Loucy (cell line): ENCODE measurements around the gene PM20D1.

Experiments
- H2AFZ ChIP-seq: fragments of 200-600 bp; sonication (generic); 2 replicates; pipeline ENCODE4 v1.6.0; 2016; ENCODE audit warnings: antibody characterized with exemption, mild to moderate bottlenecking, low read length, moderate library complexity
- H3F3A ChIP-seq: fragments of 200-600 bp; 2 replicates; pipeline ENCODE4 v1.6.0; 2016; ENCODE audit warnings: antibody characterized with exemption, low read depth, mild to moderate bottlenecking
- H3K27me3 ChIP-seq: fragments of 200-600 bp; sonication (generic); 2 replicates; pipeline ENCODE4 v1.6.1; 2014; ENCODE audit warnings: low read length, mild to moderate bottlenecking; ENCODE audit not compliant: insufficient read depth, poor library complexity, severe bottlenecking
- H3K36me3 ChIP-seq: fragments of 200-600 bp; sonication (generic); 2 replicates; pipeline ENCODE4 v1.6.1; 2016; ENCODE audit warnings: low read length; ENCODE audit not compliant: insufficient read depth
- H3K4me1 ChIP-seq: fragments of 200-600 bp; sonication (generic); 2 replicates; pipeline ENCODE4 v1.5.1; 2014; ENCODE audit warnings: low read length, mild to moderate bottlenecking; ENCODE audit not compliant: insufficient read depth, poor library complexity, severe bottlenecking
- H3K4me2 ChIP-seq: fragments of 200-600 bp; sonication (generic); 2 replicates; pipeline ENCODE4 v1.6.0; 2014; ENCODE audit warnings: antibody characterized with exemption, low read length, low read depth, mild to moderate bottlenecking; ENCODE audit not compliant: poor library complexity, severe bottlenecking
- H3K4me3 ChIP-seq: fragments of 200-600 bp; sonication (generic); 2 replicates; pipeline ENCODE4 v1.5.1; 2014; ENCODE audit warnings: low read length, mild to moderate bottlenecking, mixed read lengths; ENCODE audit not compliant: poor library complexity, severe bottlenecking
- H3K79me2 ChIP-seq: fragments of 200-600 bp; sonication (generic); 2 replicates; pipeline ENCODE4 v1.6.1; 2014; ENCODE audit warnings: low read length; ENCODE audit not compliant: insufficient read depth
- H3K9ac ChIP-seq: fragments of 200-600 bp; sonication (generic); 2 replicates; pipeline ENCODE4 v1.6.0; 2014; ENCODE audit warnings: mild to moderate bottlenecking, low read depth, low read length, moderate library complexity; ENCODE audit not compliant: poor library complexity, severe bottlenecking
- H3K9me2 ChIP-seq: fragments of 200-600 bp; sonication (generic); replicated peaks from 2 replicates; pipeline ENCODE4 v1.6.1; 2016; ENCODE audit warnings: low read depth, low read length, mixed read lengths
- H3K9me3 ChIP-seq: fragments of 200-600 bp; sonication (generic); 2 replicates; pipeline ENCODE4 v1.6.1; 2014; ENCODE audit warnings: mild to moderate bottlenecking, antibody characterized with exemption, low read length, low read depth; ENCODE audit not compliant: insufficient read depth
- H4K20me1 ChIP-seq: fragments of 200-600 bp; sonication (generic); 2 replicates; pipeline ENCODE4 v1.6.0; 2014; ENCODE audit warnings: antibody characterized with exemption, low read length, mild to moderate bottlenecking; ENCODE audit not compliant: insufficient read depth, poor library complexity, severe bottlenecking
- CTCF ChIP-seq: fragments of 200-600 bp; sonication (generic); conservative IDR thresholded peaks from 2 replicates; pipeline ENCODE4 v1.5.1; 2014; ENCODE audit warnings: mild to moderate bottlenecking, antibody characterized with exemption, low read length
- EZH2phosphoT487 ChIP-seq: fragments of 200-600 bp; IDR thresholded peaks from 2 replicates; pipeline ENCODE4 v1.6.1; 2018; ENCODE audit warnings: antibody characterized with exemption, mild to moderate bottlenecking, moderate library complexity, borderline replicate concordance

Gene PM20D1

GRCh38 chr1:205856433-205856832, 6.5 kb upstream of the PM20D1 start:
- no peak overlapping the region for H3K4me2 ChIP-seq
- H3F3A ChIP-seq: no peaks in the 10 kb centered on the region
- H3K9ac ChIP-seq: no peak overlapping the region
- no peaks in the 10 kb centered on the region for H3K36me3 ChIP-seq
- H3K4me3 ChIP-seq: no peak overlapping the region
- peaks cover 10% of the 10 kb centered on the region; the same call in 1 of the 2 replicates for H3K9me3 ChIP-seq
- H4K20me1 ChIP-seq: no peaks in the 10 kb centered on the region
- H2AFZ ChIP-seq: no peak overlapping the region
- H3K27me3 ChIP-seq: no peaks in the 10 kb centered on the region
- H3K79me2 ChIP-seq: no peaks in the 10 kb centered on the region
- TF ChIP-seq CTCF: no peak
- no peak for TF ChIP-seq EZH2phosphoT487
- peaks cover 19% of the 10 kb centered on the region for H3K4me1 ChIP-seq
- H3K9me2 ChIP-seq: no peaks in the 10 kb centered on the region

- H3K9me2 ChIP-seq: no peaks in the 10 kb centered on the region
- no peak overlapping the region for H3K4me3 ChIP-seq
- H3K79me2 ChIP-seq: no peaks in the 10 kb centered on the region
- H3K9ac ChIP-seq: no peak overlapping the region
- peaks cover 10% of the 10 kb centered on the region; the same call in 1 of the 2 replicates for H3K9me3 ChIP-seq
- no peak overlapping the region for H2AFZ ChIP-seq
- no peaks in the 10 kb centered on the region for H3K36me3 ChIP-seq
- no peaks in the 10 kb centered on the region for H3F3A ChIP-seq
- H4K20me1 ChIP-seq: no peaks in the 10 kb centered on the region
- H3K4me1 ChIP-seq: peaks cover 3% of the 10 kb centered on the region
- no peak for TF ChIP-seq EZH2phosphoT487
- no peak overlapping the region for H3K4me2 ChIP-seq
- H3K27me3 ChIP-seq: no peaks in the 10 kb centered on the region
These were observed 3.0 kb upstream of the PM20D1 start for GRCh38 chr1:205852969-205853368.

GRCh38 chr1:205851993-205852392, 2.1 kb upstream of the PM20D1 start:
- Histone ChIP-seq H3K4me1 (no peaks in the 10 kb centered on the region), H3F3A (no peaks in the 10 kb centered on the region), H3K79me2 (no peaks in the 10 kb centered on the region), H3K9me3 (peaks cover 10% of the 10 kb centered on the region; the same call in 1 of the 2 replicates), H3K9me2 (no peaks in the 10 kb centered on the region), H3K9ac (no peak overlapping the region), H2AFZ (no peak overlapping the region), H3K27me3 (no peaks in the 10 kb centered on the region), H3K36me3 (no peaks in the 10 kb centered on the region), H3K4me2 (no peak overlapping the region), H4K20me1 (no peaks in the 10 kb centered on the region), H3K4me3 (no peak overlapping the region)
- TF ChIP-seq EZH2phosphoT487: no peak
- TF ChIP-seq CTCF: no peak
